HG02798 (cell line): ENCODE measurements around the gene CCNB1.
"Not testable (repeated sequence)": the region's sequence is repeated elsewhere in the genome, so short reads cannot be mapped to it uniquely, and the experiment has no call there.

Experiments used
- ATAC-seq: cut with Tn5 transposase; IDR thresholded peaks from one replicate; pipeline ENCODE4 v1.9.1; 2021; ENCODE audit warnings: mild to moderate bottlenecking; ENCODE audit not compliant: unreplicated experiment, poor library complexity

CCNB1 gene

GRCh38 chr5:69166686-69167492 is at the start of gene CCNB1:
TSS of gene CCNB1 (plus strand) at chr5:69167150. CDS start at chr5:69167263, 113 bp downstream.
- peak; percentile 100 for ATAC-seq

- no peak for ATAC-seq
Measured at GRCh38 chr5:69129413-69129812, 37.5 kb upstream of the CCNB1 start.

- ATAC-seq: no peak
Measured at GRCh38 chr5:69130241-69130640, 36.7 kb upstream of the CCNB1 start.

DNA sequence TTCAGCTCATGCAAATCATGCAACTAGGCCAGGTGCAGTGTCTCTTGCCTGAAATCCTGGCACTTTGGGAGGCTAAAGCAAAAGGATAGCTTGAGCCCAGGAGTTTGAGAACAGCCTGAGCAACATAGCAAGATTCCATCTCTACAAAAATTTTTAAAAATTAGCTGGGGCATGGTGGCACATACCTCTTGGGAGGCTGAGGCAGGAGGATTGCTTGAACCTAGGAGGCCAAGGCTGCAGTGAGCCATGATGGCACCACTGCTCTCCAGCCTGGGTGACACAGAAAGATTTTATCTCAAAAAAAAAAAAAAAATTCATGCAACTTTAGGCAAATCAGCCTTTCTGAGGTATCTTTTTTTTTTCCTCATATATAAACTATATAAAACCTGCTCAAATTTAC is 35.6 kb upstream of the CCNB1 start:
- no peak for ATAC-seq

GRCh38 chr5:69134126-69134525 is 32.8 kb upstream of the CCNB1 start:
- no peak for ATAC-seq

- ATAC-seq: peak; percentile 87
Measured at GRCh38 chr5:69136293-69136692, 30.7 kb upstream of the CCNB1 start.

- not testable (repeated sequence) for ATAC-seq
Measured at GRCh38 chr5:69137208-69137607, 29.7 kb upstream of the CCNB1 start.

- no peak for ATAC-seq
Measured at GRCh38 chr5:69137807-69138206, 29.1 kb upstream of the CCNB1 start.

GRCh38 chr5:69138766-69139165 is 28.2 kb upstream of the CCNB1 start:
- ATAC-seq: no peak

DNA sequence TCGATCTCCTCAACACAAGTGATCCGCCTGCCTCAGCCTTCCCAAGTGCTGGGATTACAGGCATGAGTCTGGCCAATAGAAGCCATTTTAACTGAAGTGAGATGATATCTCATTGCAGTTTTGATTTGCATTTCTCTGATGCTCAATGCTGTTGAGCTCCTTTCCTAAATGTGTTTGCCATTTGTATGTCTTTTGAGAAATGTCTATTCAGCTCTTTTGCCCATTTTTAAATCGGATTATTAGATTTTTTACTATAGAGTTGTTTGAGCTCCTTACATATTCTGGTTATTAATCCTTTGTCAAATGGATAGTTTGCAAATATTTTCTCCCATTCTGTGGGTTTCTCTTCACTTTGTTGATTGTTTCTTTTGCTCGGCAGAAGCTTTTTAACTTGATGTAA is 26.7 kb upstream of the CCNB1 start:
- ATAC-seq: not testable (repeated sequence)

DNA sequence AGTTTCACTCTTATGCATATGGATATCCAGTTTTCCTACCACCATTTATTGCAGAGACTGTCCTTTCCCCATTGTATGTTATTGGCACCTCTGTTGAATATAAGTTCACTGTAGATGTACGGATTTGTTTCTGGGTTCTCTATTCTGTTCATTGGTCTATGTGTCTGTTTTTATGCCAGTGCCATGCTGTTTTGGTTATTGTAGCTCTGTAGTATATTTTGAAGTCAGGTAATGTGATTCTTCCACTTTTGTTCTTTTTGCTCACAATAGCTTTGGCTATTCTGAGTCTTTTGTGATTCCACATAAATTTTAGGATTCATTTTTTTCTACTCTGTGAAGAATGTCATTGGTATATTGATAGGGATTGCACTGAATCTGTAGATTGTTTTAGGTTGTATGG is 26.1 kb upstream of the CCNB1 start:
- ATAC-seq: no peak

GRCh38 chr5:69148576-69148975 is 18.4 kb upstream of the CCNB1 start:
- not testable (repeated sequence) for ATAC-seq

- no peak for ATAC-seq
Measured at GRCh38 chr5:69148981-69149675, 17.8 kb upstream of the CCNB1 start.

- ATAC-seq: no peak
Measured at GRCh38 chr5:69149676-69150010, 17.3 kb upstream of the CCNB1 start.

GRCh38 chr5:69152731-69153130 is 14.2 kb upstream of the CCNB1 start:
- no peak for ATAC-seq

DNA sequence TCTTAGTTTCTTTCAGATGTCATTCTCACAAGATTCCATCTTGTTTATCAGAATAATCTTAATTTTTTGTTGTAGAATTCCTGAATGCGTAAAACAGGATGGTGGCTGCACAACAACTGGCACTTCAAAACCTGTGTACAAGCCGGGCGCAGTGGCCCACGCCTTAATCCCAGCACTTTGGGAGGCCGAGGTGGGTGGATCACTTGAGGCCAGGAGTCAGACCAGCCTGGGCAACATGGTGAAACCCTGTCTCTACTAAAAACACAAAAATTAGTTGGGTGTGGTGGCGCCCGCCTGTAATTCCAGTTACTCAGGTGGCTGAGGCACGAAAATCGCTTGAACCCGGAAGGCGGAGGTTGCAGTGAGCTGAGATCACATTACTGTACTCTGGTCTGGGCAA is 10.5 kb upstream of the CCNB1 start:
- ATAC-seq: no peak

DNA sequence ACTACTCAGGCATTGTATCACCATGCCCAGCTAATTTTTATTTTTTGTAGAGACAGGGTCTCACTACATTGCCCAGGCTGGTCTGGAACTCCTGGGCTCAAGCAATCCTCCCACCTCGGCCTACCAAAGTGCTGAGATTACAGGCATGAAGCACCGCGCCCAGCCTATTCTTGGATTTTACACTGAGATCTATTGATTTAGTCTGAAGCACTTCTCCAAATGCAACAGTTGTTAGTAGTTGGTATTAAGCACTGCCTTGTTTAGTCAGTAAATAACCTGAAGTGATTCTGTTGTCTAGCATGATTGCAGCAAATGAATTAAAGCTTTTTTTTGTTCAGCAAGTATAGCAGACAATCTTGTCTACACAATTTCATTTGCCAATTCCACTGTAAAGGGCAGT is 8.9 kb upstream of the CCNB1 start:
- no peak for ATAC-seq

DNA sequence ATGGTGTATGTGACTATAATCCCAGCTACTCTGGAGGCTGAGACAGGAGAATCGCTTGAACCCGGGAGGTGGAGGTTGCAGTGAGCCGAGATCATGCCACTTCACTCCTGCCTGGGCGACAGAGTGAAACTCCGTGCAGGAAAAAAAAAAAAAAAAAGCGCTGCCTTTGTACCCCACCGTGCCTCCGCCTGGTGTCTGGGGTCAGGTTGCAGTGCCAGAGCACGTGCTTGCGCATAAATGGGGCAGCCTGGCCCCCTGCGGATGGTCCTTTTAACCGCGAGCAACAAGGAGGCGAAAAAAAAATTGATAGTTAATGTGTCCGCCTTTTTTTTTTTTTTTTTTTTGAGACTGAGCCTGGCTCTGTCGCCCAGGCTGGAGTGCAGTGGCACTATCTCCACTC is 6.3 kb upstream of the CCNB1 start:
- no peak for ATAC-seq

- ATAC-seq: no peak
Measured at GRCh38 chr5:69167493-69167855, 524 bp downstream of the CCNB1 start.

DNA sequence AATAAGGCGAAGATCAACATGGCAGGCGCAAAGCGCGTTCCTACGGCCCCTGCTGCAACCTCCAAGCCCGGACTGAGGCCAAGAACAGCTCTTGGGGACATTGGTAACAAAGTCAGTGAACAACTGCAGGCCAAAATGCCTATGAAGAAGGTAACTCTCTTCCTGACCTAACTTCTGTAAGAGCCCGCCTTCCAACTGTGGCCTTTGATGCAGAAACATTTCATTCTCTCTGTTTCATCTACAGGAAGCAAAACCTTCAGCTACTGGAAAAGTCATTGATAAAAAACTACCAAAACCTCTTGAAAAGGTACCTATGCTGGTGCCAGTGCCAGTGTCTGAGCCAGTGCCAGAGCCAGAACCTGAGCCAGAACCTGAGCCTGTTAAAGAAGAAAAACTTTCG is 979 bp downstream of the CCNB1 start:
- no peak for ATAC-seq

- ATAC-seq: no peak
Measured at GRCh38 chr5:69170495-69170894, 3.5 kb downstream of the CCNB1 start.

- ATAC-seq: no peak
Measured at GRCh38 chr5:69170969-69171368, 4.0 kb downstream of the CCNB1 start.
